ENCODE data around the gene TMC8. TPM values are rescaled to one million over a fixed set of nuclear protein-coding genes. Genes with fewer than 3 reads are reported as not detected.

TMC8 gene
- total RNA-seq, 1 experiment from 2014 or later: 4.6 TPM

DNA sequence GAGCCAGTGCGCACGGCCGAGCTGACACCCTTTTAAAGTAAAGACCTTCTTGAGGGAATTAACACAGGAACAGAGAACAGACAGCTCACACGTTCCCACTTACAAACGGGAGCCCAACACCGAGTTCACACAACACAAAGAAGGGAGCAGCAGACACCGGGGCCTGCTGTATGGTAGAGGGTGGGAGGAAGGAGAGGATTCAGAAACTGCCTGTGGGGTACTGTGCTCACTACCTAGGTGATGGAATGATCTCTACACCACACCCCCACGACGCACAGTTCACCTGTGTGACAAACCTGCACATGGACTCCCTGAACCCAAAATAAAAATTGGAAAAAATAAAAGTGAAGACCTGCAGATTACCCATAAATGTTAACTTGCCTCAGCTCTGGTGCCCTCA is 34.5 kb upstream of the TMC8 start:
- POLR2A ChIA-PET (ENCODE audit: unreplicated experiment): no interaction called here
- no peak overlapping the region for H3K27ac ChIP-seq (ENCODE audit: low read length)
- H3K9me3 ChIP-seq (ENCODE audit: low read length): no peaks in the 10 kb centered on the region
- no peak overlapping the region for H2AFZ ChIP-seq (ENCODE audit: low read length)
- no peaks in the 10 kb centered on the region for H3K79me2 ChIP-seq (ENCODE audit: low read length)
- H3K4me1 ChIP-seq (ENCODE audit: insufficient read depth, low read length): no peaks in the 10 kb centered on the region
- H3F3A ChIP-seq (ENCODE audit: low read length, unreplicated experiment): no peaks in the 10 kb centered on the region
- no peak for TF ChIP-seq EZH2phosphoT487 (IDR thresholded peaks at IDR 0.05; ENCODE audit: borderline replicate concordance, low read length)
- TF ChIP-seq EZH2 (IDR thresholded peaks at IDR 0.05; ENCODE audit: low read length, unreplicated experiment): no peak
- TF ChIP-seq, protein P1, sequence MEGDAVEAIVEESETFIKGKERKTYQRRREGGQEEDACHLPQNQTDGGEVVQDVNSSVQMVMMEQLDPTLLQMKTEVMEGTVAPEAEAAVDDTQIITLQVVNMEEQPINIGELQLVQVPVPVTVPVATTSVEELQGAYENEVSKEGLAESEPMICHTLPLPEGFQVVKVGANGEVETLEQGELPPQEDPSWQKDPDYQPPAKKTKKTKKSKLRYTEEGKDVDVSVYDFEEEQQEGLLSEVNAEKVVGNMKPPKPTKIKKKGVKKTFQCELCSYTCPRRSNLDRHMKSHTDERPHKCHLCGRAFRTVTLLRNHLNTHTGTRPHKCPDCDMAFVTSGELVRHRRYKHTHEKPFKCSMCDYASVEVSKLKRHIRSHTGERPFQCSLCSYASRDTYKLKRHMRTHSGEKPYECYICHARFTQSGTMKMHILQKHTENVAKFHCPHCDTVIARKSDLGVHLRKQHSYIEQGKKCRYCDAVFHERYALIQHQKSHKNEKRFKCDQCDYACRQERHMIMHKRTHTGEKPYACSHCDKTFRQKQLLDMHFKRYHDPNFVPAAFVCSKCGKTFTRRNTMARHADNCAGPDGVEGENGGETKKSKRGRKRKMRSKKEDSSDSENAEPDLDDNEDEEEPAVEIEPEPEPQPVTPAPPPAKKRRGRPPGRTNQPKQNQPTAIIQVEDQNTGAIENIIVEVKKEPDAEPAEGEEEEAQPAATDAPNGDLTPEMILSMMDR (conservative IDR thresholded peaks at IDR 0.05; ENCODE audit: low read depth, low read length): no peak
- ATAC-seq (no peak), DNase-seq (no peak)
- no peak overlapping the region for H3K4me3 ChIP-seq (ENCODE audit: low read length)
- H4K20me1 ChIP-seq (ENCODE audit: low read length): no peaks in the 10 kb centered on the region
- no peak overlapping the region for H3K9ac ChIP-seq (ENCODE audit: low read length)
- intact Hi-C loops (cut with micrococcal nuclease): no loop called here
- no peaks in the 10 kb centered on the region for H3K27me3 ChIP-seq (ENCODE audit: low read length)
- H3K9me2 ChIP-seq (replicated peaks; ENCODE audit: low read length): no peaks in the 10 kb centered on the region
- H3K4me2 ChIP-seq (ENCODE audit: low read length): no peak overlapping the region
- peaks cover 5% of the 10 kb centered on the region; the same call in 1 of the 2 replicates for H3K36me3 ChIP-seq (ENCODE audit: low read depth, low read length)
- no TSS peak for BruUV-seq (replicated peaks)
- CTCF ChIA-PET: no interaction called here

DNA sequence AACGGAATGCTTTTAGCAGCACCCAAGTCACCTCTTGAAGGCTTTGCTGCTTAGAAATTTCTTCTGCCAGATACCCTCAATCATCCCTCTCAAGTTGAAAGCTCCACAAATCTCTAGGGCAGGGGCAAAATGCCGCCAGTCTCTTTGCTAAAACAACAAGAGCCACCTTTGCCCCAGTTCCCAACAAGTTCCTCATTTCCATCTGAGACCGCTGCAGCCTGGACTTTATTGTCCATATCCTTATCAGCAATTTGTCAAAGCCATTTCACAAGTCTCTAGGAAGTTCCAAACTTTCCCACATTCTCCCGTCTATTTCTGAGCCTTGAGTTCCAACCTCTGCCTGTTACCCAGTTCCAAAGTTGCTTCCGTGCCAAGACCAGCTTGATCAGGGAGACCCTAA is 29.5 kb upstream of the TMC8 start:
- Histone ChIP-seq H3K9me3 (ENCODE audit: low read length) (no peaks in the 10 kb centered on the region), H3K27ac (ENCODE audit: low read length) (no peak overlapping the region), H3K9me2 (replicated peaks; ENCODE audit: low read length) (no peaks in the 10 kb centered on the region), H3K4me1 (ENCODE audit: insufficient read depth, low read length) (0 out of 2 replicates have a peak, but pooled peaks cover 3% of the 10 kb centered on the region), H2AFZ (ENCODE audit: low read length) (no peak overlapping the region), H3K79me2 (ENCODE audit: low read length) (no peaks in the 10 kb centered on the region), H3K36me3 (ENCODE audit: low read depth, low read length) (peaks cover 8% of the 10 kb centered on the region; the same call in 1 of the 2 replicates), H4K20me1 (ENCODE audit: low read length) (no peaks in the 10 kb centered on the region), H3K4me3 (ENCODE audit: low read length) (no peak overlapping the region), H3K9ac (ENCODE audit: low read length) (no peak overlapping the region), H3K27me3 (ENCODE audit: low read length) (no peaks in the 10 kb centered on the region), H3F3A (ENCODE audit: low read length, unreplicated experiment) (no peaks in the 10 kb centered on the region), H3K4me2 (ENCODE audit: low read length) (no peak overlapping the region)
- POLR2A ChIA-PET (ENCODE audit: unreplicated experiment): no interaction called here
- CTCF ChIA-PET: no interaction called here
- no peak for ATAC-seq
- intact Hi-C loops (cut with micrococcal nuclease): no loop called here
- DNase-seq: no peak
- TF ChIP-seq, protein P1 (conservative IDR thresholded peaks at IDR 0.05; ENCODE audit: low read depth, low read length): no peak
- no peak for TF ChIP-seq EZH2phosphoT487 (IDR thresholded peaks at IDR 0.05; ENCODE audit: borderline replicate concordance, low read length)
- no peak for TF ChIP-seq EZH2 (IDR thresholded peaks at IDR 0.05; ENCODE audit: low read length, unreplicated experiment)
- BruUV-seq (replicated peaks): no TSS peak

- H2AFZ ChIP-seq (ENCODE audit: low read length): no peak overlapping the region
- no peaks in the 10 kb centered on the region for H4K20me1 ChIP-seq (ENCODE audit: low read length)
- DNase-seq (no peak), ATAC-seq (no peak)
- H3K9me2 ChIP-seq (replicated peaks; ENCODE audit: low read length): no peaks in the 10 kb centered on the region
- H3K9ac ChIP-seq (ENCODE audit: low read length): no peak overlapping the region
- BruUV-seq (replicated peaks): no TSS peak
- H3K27me3 ChIP-seq (ENCODE audit: low read length): no peaks in the 10 kb centered on the region
- H3K9me3 ChIP-seq (ENCODE audit: low read length): no peaks in the 10 kb centered on the region
- no peak overlapping the region for H3K4me2 ChIP-seq (ENCODE audit: low read length)
- intact Hi-C loops (cut with micrococcal nuclease): no loop called here
- H3F3A ChIP-seq (ENCODE audit: low read length, unreplicated experiment): no peaks in the 10 kb centered on the region
- TF ChIP-seq EZH2phosphoT487 (IDR thresholded peaks at IDR 0.05; ENCODE audit: borderline replicate concordance, low read length): no peak
- TF ChIP-seq EZH2 (IDR thresholded peaks at IDR 0.05; ENCODE audit: low read length, unreplicated experiment): no peak
- TF ChIP-seq, protein P1 (conservative IDR thresholded peaks at IDR 0.05; ENCODE audit: low read depth, low read length): no peak
- ChIA-PET CTCF (no interaction called here), POLR2A (ENCODE audit: unreplicated experiment) (no interaction called here)
- no peak overlapping the region for H3K4me3 ChIP-seq (ENCODE audit: low read length)
- H3K4me1 ChIP-seq (ENCODE audit: insufficient read depth, low read length): 0 out of 2 replicates have a peak, but pooled peaks cover 3% of the 10 kb centered on the region
- H3K36me3 ChIP-seq (ENCODE audit: low read depth, low read length): peaks cover 8% of the 10 kb centered on the region; the same call in 1 of the 2 replicates
- no peak overlapping the region for H3K27ac ChIP-seq (ENCODE audit: low read length)
- no peaks in the 10 kb centered on the region for H3K79me2 ChIP-seq (ENCODE audit: low read length)
Measured at GRCh38 chr17:78101542-78101941, 29.0 kb upstream of the TMC8 start.

Data from PC-3 (cell line).